Measurements from ENCODE around the gene TTC33. TPM values are rescaled to one million over a fixed set of nuclear protein-coding genes. Genes with fewer than 3 reads are reported as not detected.

The TTC33 gene
- total RNA-seq, 4 donors from 2014 or later = 20.2 to 49.0 (median 32.6) TPM

DNA sequence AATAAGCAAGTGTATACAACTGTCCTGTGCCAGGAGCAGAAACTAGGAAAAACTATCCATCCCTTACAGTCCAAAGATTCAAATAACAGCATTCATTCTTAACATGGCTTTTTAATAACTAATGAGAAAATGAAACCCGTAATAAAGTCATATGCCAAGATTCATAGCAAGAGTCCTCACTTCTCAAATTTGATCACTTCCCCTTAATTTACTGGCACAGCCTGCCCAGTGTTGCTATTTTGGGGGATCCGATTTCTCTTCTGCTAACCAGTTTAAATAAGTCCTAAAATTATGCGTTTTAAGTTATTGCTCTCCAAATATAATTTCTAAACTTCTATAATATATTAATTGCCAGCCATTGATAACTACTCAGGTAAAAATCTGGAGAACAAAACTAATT is 253.0 kb downstream of the TTC33 start:
- Histone ChIP-seq H3K9me3 (no peaks in the 10 kb centered on the region), H3K4me1 (no peaks in the 10 kb centered on the region), H3K27me3 (no peaks in the 10 kb centered on the region), H3K4me3 (no peak overlapping the region), H3K36me3 (no peaks in the 10 kb centered on the region), H3K27ac (no peak overlapping the region)
- DNase-seq (no peak), ATAC-seq (no peak)
- intact Hi-C loops (cut with DNase I; ENCODE audit: low total_unique reads) = no loop called here
- in situ Hi-C loops (cut with MboI; ENCODE audit: low sequenced_read_pairs in 4 of 4) = no loop called here
- no peak for TF ChIP-seq POLR2A (IDR thresholded peaks at IDR 0.05)
- TF ChIP-seq, protein P1, sequence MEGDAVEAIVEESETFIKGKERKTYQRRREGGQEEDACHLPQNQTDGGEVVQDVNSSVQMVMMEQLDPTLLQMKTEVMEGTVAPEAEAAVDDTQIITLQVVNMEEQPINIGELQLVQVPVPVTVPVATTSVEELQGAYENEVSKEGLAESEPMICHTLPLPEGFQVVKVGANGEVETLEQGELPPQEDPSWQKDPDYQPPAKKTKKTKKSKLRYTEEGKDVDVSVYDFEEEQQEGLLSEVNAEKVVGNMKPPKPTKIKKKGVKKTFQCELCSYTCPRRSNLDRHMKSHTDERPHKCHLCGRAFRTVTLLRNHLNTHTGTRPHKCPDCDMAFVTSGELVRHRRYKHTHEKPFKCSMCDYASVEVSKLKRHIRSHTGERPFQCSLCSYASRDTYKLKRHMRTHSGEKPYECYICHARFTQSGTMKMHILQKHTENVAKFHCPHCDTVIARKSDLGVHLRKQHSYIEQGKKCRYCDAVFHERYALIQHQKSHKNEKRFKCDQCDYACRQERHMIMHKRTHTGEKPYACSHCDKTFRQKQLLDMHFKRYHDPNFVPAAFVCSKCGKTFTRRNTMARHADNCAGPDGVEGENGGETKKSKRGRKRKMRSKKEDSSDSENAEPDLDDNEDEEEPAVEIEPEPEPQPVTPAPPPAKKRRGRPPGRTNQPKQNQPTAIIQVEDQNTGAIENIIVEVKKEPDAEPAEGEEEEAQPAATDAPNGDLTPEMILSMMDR (IDR thresholded peaks at IDR 0.05 in 4 of 5, conservative IDR thresholded peaks at IDR 0.05 in 1 of 5) = no peak

DNA sequence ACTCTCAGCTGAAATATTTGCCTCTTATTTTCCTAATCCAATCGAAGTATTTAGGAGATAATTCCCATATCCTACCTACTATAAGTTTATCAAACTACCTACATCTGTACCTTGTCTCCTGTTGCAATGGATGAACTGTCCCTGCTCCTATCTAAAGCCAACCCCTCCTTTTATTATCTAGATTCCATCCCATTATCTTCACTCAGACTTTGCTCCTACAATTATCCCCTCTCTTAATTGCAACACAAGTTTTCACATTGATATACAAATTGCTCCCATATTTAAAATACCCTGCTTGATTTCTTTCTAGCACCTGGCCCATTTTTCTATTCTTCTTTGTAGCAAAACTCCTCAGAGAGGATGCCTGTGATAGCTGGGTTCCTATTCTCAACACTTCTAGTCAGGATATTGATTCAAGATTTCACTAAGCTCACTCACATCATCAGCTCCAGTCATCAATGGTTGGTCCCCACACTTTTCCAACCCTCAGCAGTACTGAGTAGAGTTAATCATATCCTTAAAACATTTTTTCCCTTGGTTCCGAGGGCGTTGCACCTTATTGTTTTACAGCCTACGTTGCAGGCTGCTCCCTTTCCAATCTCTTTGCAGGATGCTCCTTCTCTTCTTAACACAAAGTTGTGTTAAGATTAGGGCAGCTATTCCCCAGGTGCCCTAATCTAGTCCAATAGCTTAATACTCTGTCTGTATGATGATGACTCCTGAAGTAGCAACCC is 253.9 kb downstream of the TTC33 start:
- H3K27me3 ChIP-seq = no peaks in the 10 kb centered on the region
- intact Hi-C loops (cut with DNase I; ENCODE audit: low total_unique reads) (no loop called here), in situ Hi-C loops (cut with MboI; ENCODE audit: low sequenced_read_pairs in 4 of 4) (no loop called here)
- H3K9me3 ChIP-seq = no peaks in the 10 kb centered on the region
- no peak overlapping the region for H3K4me3 ChIP-seq
- no peaks in the 10 kb centered on the region for H3K4me1 ChIP-seq
- ATAC-seq (no peak), DNase-seq (no peak)
- no peak for TF ChIP-seq POLR2A (IDR thresholded peaks at IDR 0.05)
- TF ChIP-seq, protein P1 (IDR thresholded peaks at IDR 0.05 in 4 of 5, conservative IDR thresholded peaks at IDR 0.05 in 1 of 5) = no peak
- H3K27ac ChIP-seq = no peak overlapping the region
- no peaks in the 10 kb centered on the region for H3K36me3 ChIP-seq

DNA sequence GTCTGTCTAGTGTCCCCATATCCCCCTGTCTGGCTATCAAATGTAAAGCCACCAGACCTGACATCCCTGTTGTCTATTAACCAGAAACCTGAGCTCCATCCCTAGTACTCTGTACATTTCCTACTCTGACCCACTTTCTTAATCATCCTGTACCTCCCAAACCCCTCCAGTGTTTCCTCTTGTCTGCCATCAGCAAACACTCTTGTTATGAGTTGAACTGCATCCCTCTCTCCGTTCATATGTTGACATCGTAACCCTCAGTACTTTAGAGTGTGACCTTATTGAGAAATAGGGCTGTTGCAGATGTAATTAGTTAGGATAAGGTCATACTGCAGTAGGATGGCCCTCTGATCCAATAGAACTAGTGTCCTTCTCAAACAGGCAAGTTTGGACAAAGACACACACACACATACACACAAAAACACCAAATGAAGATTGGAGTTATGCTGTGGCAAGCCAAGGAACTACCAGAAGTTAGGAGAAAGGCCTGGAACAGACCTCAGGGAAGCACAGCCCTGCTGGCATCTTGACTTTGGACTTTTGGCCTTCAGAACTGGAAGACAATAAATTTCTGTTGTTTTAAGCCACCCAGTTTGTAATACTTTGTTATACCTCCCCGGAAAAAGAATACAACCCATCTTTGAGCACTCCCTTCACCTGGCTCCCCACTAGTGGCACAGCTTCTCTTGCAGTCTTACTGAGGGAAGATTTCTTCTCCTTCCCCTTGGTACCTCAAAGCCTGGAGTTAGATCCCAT is 256.1 kb downstream of the TTC33 start:
- H3K27me3 ChIP-seq = no peaks in the 10 kb centered on the region
- intact Hi-C loops (cut with DNase I; ENCODE audit: low total_unique reads) = no loop called here

DNA sequence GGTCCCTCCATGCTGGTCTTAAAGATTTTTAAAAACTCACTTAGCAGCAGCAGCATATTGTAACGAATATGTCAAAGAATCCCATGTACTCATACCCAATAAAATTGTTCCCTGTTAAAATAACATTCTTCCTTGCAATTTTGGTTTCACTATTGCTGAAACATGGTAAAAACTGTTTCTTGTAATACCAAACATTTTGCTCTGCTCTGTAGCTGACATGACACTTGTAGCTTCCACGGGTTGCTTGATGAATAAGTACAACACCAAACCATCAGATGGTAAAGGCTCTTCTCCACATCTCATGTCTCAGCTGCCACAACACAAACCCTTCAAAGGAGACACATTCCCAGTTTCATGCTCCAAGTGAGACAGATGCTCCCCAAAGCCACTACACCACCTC is 256.8 kb downstream of the TTC33 start:
- no peaks in the 10 kb centered on the region for H3K36me3 ChIP-seq
- H3K27me3 ChIP-seq = no peaks in the 10 kb centered on the region
- intact Hi-C loops (cut with DNase I; ENCODE audit: low total_unique reads) (no loop called here), in situ Hi-C loops (cut with MboI; ENCODE audit: low sequenced_read_pairs in 4 of 4) (no loop called here)
- TF ChIP-seq, protein P1 (IDR thresholded peaks at IDR 0.05 in 4 of 5, conservative IDR thresholded peaks at IDR 0.05 in 1 of 5) = no peak
- TF ChIP-seq POLR2A (IDR thresholded peaks at IDR 0.05) = no peak
- DNase-seq = no peak
- no peak overlapping the region for H3K27ac ChIP-seq
- no peaks in the 10 kb centered on the region for H3K4me1 ChIP-seq
- H3K4me3 ChIP-seq = no peak overlapping the region
- no peaks in the 10 kb centered on the region for H3K9me3 ChIP-seq
- ATAC-seq = no peak

More for the DNA sequence above, 256.1 kb downstream of the TTC33 start:
- Histone ChIP-seq H3K4me1 (no peaks in the 10 kb centered on the region), H3K4me3 (no peak overlapping the region), H3K9me3 (no peaks in the 10 kb centered on the region), H3K27ac (no peak overlapping the region), H3K36me3 (no peaks in the 10 kb centered on the region)
- DNase-seq (no peak), ATAC-seq (no peak)
- TF ChIP-seq POLR2A (IDR thresholded peaks at IDR 0.05) = no peak
- TF ChIP-seq, protein P1 (IDR thresholded peaks at IDR 0.05 in 4 of 5, conservative IDR thresholded peaks at IDR 0.05 in 1 of 5) = no peak
- in situ Hi-C loops (cut with MboI; ENCODE audit: low sequenced_read_pairs in 4 of 4) = no loop called here
